Keratinocyte (primary cell): Measurements from ENCODE around the gene ISYNA1. TPM values are rescaled to one million over a fixed set of nuclear protein-coding genes. Genes with fewer than 3 reads are reported as not detected.

Experiments
- DNase-seq: peaks from one replicate; pipeline ENCODE4 v3.0.0-alpha.2; 2011; ENCODE audit warnings: low read depth, missing footprints, low spot score
- FAIRE-seq: peaks from 2 replicates; lab custom pipeline; 2011; peaks lifted over from hg19 to GRCh38; lab: Jason Lieb, UNC
- H2AFZ ChIP-seq: 2 replicates; pipeline ENCODE4 v1.6.0; 2012; ENCODE audit warnings: low read length, control low read depth, inconsistent platforms; ENCODE audit not compliant: control insufficient read depth
- H3K27ac ChIP-seq: 2 replicates; pipeline ENCODE4 v1.5.1; 2011; ENCODE audit warnings: low read length; ENCODE audit not compliant: control insufficient read depth, insufficient read depth
- H3K27me3 ChIP-seq: 3 replicates; pipeline ENCODE4 v1.6.0; 2011; ENCODE audit warnings: low read length; ENCODE audit not compliant: control insufficient read depth, insufficient read depth; ENCODE audit errors: extremely low read depth
- H3K36me3 ChIP-seq, 2 experiments: 2 replicates in 1 of 2; 3 replicates in 1 of 2; pipeline ENCODE4 v1.5.1; 2011; ENCODE audit warnings: low read length in 2 of 2, mild to moderate bottlenecking in 1 of 2; ENCODE audit not compliant: control insufficient read depth in 2 of 2, insufficient read depth in 2 of 2; ENCODE audit errors: extremely low read depth in 1 of 2
- H3K4me1 ChIP-seq: 3 replicates; pipeline ENCODE4 v1.5.1; 2011; ENCODE audit warnings: low read length; ENCODE audit not compliant: control insufficient read depth, insufficient read depth; ENCODE audit errors: extremely low read depth
- H3K4me2 ChIP-seq: 3 replicates; pipeline ENCODE4 v1.6.0; 2011; ENCODE audit warnings: low read depth, low read length; ENCODE audit not compliant: control insufficient read depth, insufficient read depth; ENCODE audit errors: extremely low read depth
- H3K4me3 ChIP-seq, 3 experiments: fragments of 200-600 bp in 1 of 3; sonication (generic) in 1 of 3; 2 replicates in 2 of 3; 3 replicates in 1 of 3; pipeline ENCODE4 v1.5.1; 2011 to 2016; ENCODE audit warnings: low read length in 3 of 3, mild to moderate bottlenecking in 3 of 3, control low read depth in 2 of 3, inconsistent platforms in 1 of 3, low read depth in 1 of 3, mixed read lengths in 1 of 3, mixed run types in 1 of 3, moderate library complexity in 1 of 3; ENCODE audit not compliant: control insufficient read depth in 2 of 3, insufficient read depth in 2 of 3; ENCODE audit errors: extremely low read depth in 1 of 3
- H3K79me2 ChIP-seq: 2 replicates; pipeline ENCODE4 v1.6.0; 2012; ENCODE audit warnings: low read length; ENCODE audit not compliant: control insufficient read depth, insufficient read depth
- H3K9ac ChIP-seq: 3 replicates; pipeline ENCODE4 v1.6.0; 2011; ENCODE audit warnings: low read length; ENCODE audit not compliant: control insufficient read depth, insufficient read depth; ENCODE audit errors: extremely low read depth
- H3K9me1 ChIP-seq: 3 replicates; pipeline ENCODE4 v1.6.0; 2011; ENCODE audit warnings: low read length; ENCODE audit not compliant: control insufficient read depth, insufficient read depth; ENCODE audit errors: extremely low read depth
- H3K9me3 ChIP-seq: 2 replicates; pipeline ENCODE4 v1.5.1; 2012; ENCODE audit warnings: low read depth, low read length; ENCODE audit not compliant: control insufficient read depth
- H4K20me1 ChIP-seq: 3 replicates; pipeline ENCODE4 v1.6.0; 2011; ENCODE audit warnings: low read length; ENCODE audit not compliant: control insufficient read depth, insufficient read depth; ENCODE audit errors: extremely low read depth
- CTCF ChIP-seq, 3 experiments: IDR thresholded peaks in 1 of 3; conservative IDR thresholded peaks in 1 of 3; optimal IDR thresholded peaks in 1 of 3; 2 replicates in 2 of 3; 3 replicates in 1 of 3; pipeline versions ENCODE3 to v1.5.1; 2011; ENCODE audit warnings: low read length in 3 of 3, mild to moderate bottlenecking in 3 of 3, moderate library complexity in 2 of 3, control low read depth in 1 of 3, inconsistent platforms in 1 of 3; ENCODE audit not compliant: insufficient read depth in 2 of 3; ENCODE audit errors: extremely low read depth in 1 of 3
- EZH2 ChIP-seq: IDR thresholded peaks from one replicate; pipeline ENCODE4 v1.6.1; 2012; ENCODE audit warnings: inconsistent platforms, mild to moderate bottlenecking, low read length, moderate library complexity
- dilution Hi-C: fragments of 300-500 bp; cut with MboI; formaldehyde crosslinking; loops from one replicate; pipeline ENCODE4 v1.7.0; 2020; ENCODE audit warnings: low sequenced_read_pairs; ENCODE audit not compliant: extremely low pct_ligation_motif_present
- polyA plus RNA-seq, 5 experiments: library from polyadenylated mRNA; depleted of rRNA in 3 of 5; stranded (reverse) in 3 of 5; stranded (forward) in 1 of 5; unstranded in 1 of 5; fragments of >200 nt; gene quantifications; 1 replicate in 1 of 5; 2 replicates in 3 of 5; 3 replicates in 1 of 5; pipeline versions ENCODE4 v1.2.1 to v1.2.3, GENCODE V29; 2011 to 2012; ENCODE audit warnings: missing spikeins in 2 of 5, low read depth in 1 of 5, low replicate concordance in 1 of 5

ISYNA1 gene
- polyA plus RNA-seq, 1 donor (not counting 4 experiments of a cell fraction or from before 2014, with no cell fraction given): 3.5 TPM

GRCh38 chr19:18456974-18457373 lies 19.0 kb upstream of the ISYNA1 start:
- FAIRE-seq: no peak
- H3K4me3 ChIP-seq: no peak overlapping the region
- peaks cover 21% of the 10 kb centered on the region for H4K20me1 ChIP-seq

GRCh38 chr19:18456279-18456678 lies 18.3 kb upstream of the ISYNA1 start:
- H3K36me3 ChIP-seq: peaks cover 32 to 56% of the 10 kb centered on the region in 2 experiments

More at GRCh38 chr19:18456974-18457373, 19.0 kb upstream of the ISYNA1 start:
- Histone ChIP-seq H3K4me1 (peaks cover 26% of the 10 kb centered on the region), H3K9me3 (no peaks in the 10 kb centered on the region), H3K27me3 (no peaks in the 10 kb centered on the region), H3K4me2 (no peak overlapping the region), H3K79me2 (peaks cover 6% of the 10 kb centered on the region), H3K36me3 (peaks cover 31 to 59% of the 10 kb centered on the region in 2 experiments), H3K9me1 (peaks cover 5% of the 10 kb centered on the region), H3K27ac (no peak overlapping the region), H2AFZ (no peak overlapping the region), H3K9ac (no peak overlapping the region)
- no peak for DNase-seq
- dilution Hi-C loops: no loop called here
- TF ChIP-seq EZH2 (no peak), CTCF (optimal IDR thresholded peaks at IDR 0.05 in 1 of 3, IDR thresholded peaks at IDR 0.05 in 1 of 3, conservative IDR thresholded peaks at IDR 0.05 in 1 of 3; ENCODE audit: extremely low read depth in 1 of 3, insufficient read depth in 2 of 3, low read length in 3 of 3) (no peak)

More at GRCh38 chr19:18456279-18456678, 18.3 kb upstream of the ISYNA1 start:
- no peak overlapping the region for H3K9ac ChIP-seq
- H3K9me1 ChIP-seq: peaks cover 5% of the 10 kb centered on the region
- TF ChIP-seq EZH2 (no peak), CTCF (optimal IDR thresholded peaks at IDR 0.05 in 1 of 3, IDR thresholded peaks at IDR 0.05 in 1 of 3, conservative IDR thresholded peaks at IDR 0.05 in 1 of 3; ENCODE audit: extremely low read depth in 1 of 3, insufficient read depth in 2 of 3, low read length in 3 of 3) (no peak)
- H3K4me3 ChIP-seq: no peak overlapping the region
- H3K27me3 ChIP-seq: no peaks in the 10 kb centered on the region
- H3K79me2 ChIP-seq: peaks cover 6% of the 10 kb centered on the region
- no peak overlapping the region for H3K27ac ChIP-seq
- H3K4me1 ChIP-seq: peaks cover 26% of the 10 kb centered on the region
- dilution Hi-C loops: no loop called here
- H2AFZ ChIP-seq: no peak overlapping the region
- H3K4me2 ChIP-seq: no peak overlapping the region
- DNase-seq: no peak
- H4K20me1 ChIP-seq: peaks cover 14% of the 10 kb centered on the region
- no peak for FAIRE-seq
- H3K9me3 ChIP-seq: no peaks in the 10 kb centered on the region
